ENCODE data around the gene CUL2.

- TF ChIP-seq CTCF (IDR thresholded peaks at IDR 0.05; ENCODE audit: low read depth, low read length, poor library complexity, severe bottlenecking) (no peak), EZH2phosphoT487 (IDR thresholded peaks at IDR 0.05; ENCODE audit: borderline replicate concordance, low read length) (no peak)
These were observed 90.6 kb downstream of the CUL2 start for GRCh38 chr10:34999532-34999931.

Measured in DOHH2 (cell line).